Ishikawa (cell line): ENCODE results near the gene PCCA.

Source experiments
- CEBPB ChIP-seq: IDR thresholded peaks from 2 replicates; pipeline ENCODE4 v1.6.1; 2012
- CREB1 ChIP-seq: IDR thresholded peaks from 2 replicates; pipeline ENCODE4 v1.6.1; 2012; ENCODE audit warnings: low read depth
- EP300 ChIP-seq: IDR thresholded peaks from 2 replicates; pipeline ENCODE4 v1.6.1; 2012; ENCODE audit warnings: borderline replicate concordance
- FOXM1 ChIP-seq: IDR thresholded peaks from 2 replicates; pipeline ENCODE4 v1.6.1; 2012; ENCODE audit warnings: low read depth, borderline replicate concordance
- MAX ChIP-seq: IDR thresholded peaks from 2 replicates; pipeline ENCODE4 v1.6.1; 2012
- RAD21 ChIP-seq: IDR thresholded peaks from 2 replicates; pipeline ENCODE4 v1.6.1; 2012; ENCODE audit warnings: low read depth
- REST ChIP-seq: IDR thresholded peaks from 2 replicates; pipeline ENCODE4 v1.6.1; 2012; ENCODE audit warnings: low read depth, mild to moderate bottlenecking
- TAF1 ChIP-seq: IDR thresholded peaks from 2 replicates; pipeline ENCODE4 v1.6.1; 2012; ENCODE audit warnings: low read depth, mild to moderate bottlenecking
- TCF12 ChIP-seq: IDR thresholded peaks from 2 replicates; pipeline ENCODE4 v1.6.1; 2012; ENCODE audit warnings: low read depth
- USF1 ChIP-seq: IDR thresholded peaks from 2 replicates; pipeline ENCODE4 v1.6.1; 2012
- YY1 ChIP-seq: IDR thresholded peaks from 2 replicates; pipeline ENCODE4 v1.6.1; 2012; ENCODE audit warnings: low read depth

GRCh38 chr13:100397627-100398026 is 308.7 kb downstream of the PCCA start:
- no peak for TF ChIP-seq MAX
- no peak for TF ChIP-seq USF1
- no peak for TF ChIP-seq EP300
- TF ChIP-seq RAD21, result no peak
- no peak for TF ChIP-seq CREB1
- no peak for TF ChIP-seq TCF12
- TF ChIP-seq REST, result no peak
- no peak for TF ChIP-seq TAF1
- TF ChIP-seq FOXM1, result no peak
- no peak for TF ChIP-seq YY1
- TF ChIP-seq CEBPB, result no peak
